H1 (cell line): Measurements from ENCODE around the gene SPAG4. TPM values are rescaled to one million over a fixed set of nuclear protein-coding genes. Genes with fewer than 3 reads are reported as not detected.

Source experiments
- CTCF ChIA-PET: fragments of 300-600 bp; sonication (Branson Sonifier 250); formaldehyde crosslinking; loops from one replicate; lab custom pipeline; 2021; ENCODE audit not compliant: partially characterized antibody; lab: Charles Lee
- POLR2A ChIA-PET: fragments of 300-600 bp; sonication (Branson Sonifier 250); formaldehyde crosslinking; loops from one replicate; lab custom pipeline; 2021; ENCODE audit warnings: inconsistent platforms; ENCODE audit not compliant: partially characterized antibody; lab: Charles Lee
- DNase-seq, 2 experiments: peaks; one replicate each; pipeline versions ENCODE4 v3.0.0 to v3.0.0-alpha.2; 2010 to 2022; ENCODE audit warnings: low spot score in 2 of 2, low read depth in 1 of 2, mixed read lengths in 1 of 2
- FAIRE-seq: peaks from 2 replicates; lab custom pipeline; 2011; peaks lifted over from hg19 to GRCh38; lab: Jason Lieb, UNC
- H2AFZ ChIP-seq: 2 replicates; pipeline ENCODE4 v1.8.1; 2012; ENCODE audit warnings: low read length, inconsistent platforms
- H2AK5ac ChIP-seq: 2 replicates; pipeline ENCODE4 v1.6.1; 2013; ENCODE audit warnings: low read depth, low read length
- H2BK120ac ChIP-seq: replicated peaks from 2 replicates; pipeline ENCODE3; 2013; ENCODE audit warnings: low read depth, low read length, inconsistent platforms
- H2BK12ac ChIP-seq: 2 replicates; pipeline ENCODE4 v1.6.1; 2013; ENCODE audit warnings: low read depth, low read length
- H2BK15ac ChIP-seq: 2 replicates; pipeline ENCODE4 v1.6.1; 2013; ENCODE audit warnings: low read length
- H2BK20ac ChIP-seq: 2 replicates; pipeline ENCODE4 v1.6.1; 2013; ENCODE audit warnings: low read length
- H2BK5ac ChIP-seq: 2 replicates; pipeline ENCODE4 v1.6.1; 2013; ENCODE audit warnings: low read depth, low read length
- H3K14ac ChIP-seq: 2 replicates; pipeline ENCODE4 v1.6.1; 2013; ENCODE audit warnings: inconsistent platforms; ENCODE audit not compliant: insufficient read length
- H3K18ac ChIP-seq: 2 replicates; pipeline ENCODE4 v1.6.1; 2013; ENCODE audit warnings: low read length; ENCODE audit errors: extremely low read depth
- H3K23ac ChIP-seq: 2 replicates; pipeline ENCODE4 v1.6.1; 2013; ENCODE audit warnings: inconsistent platforms; ENCODE audit not compliant: insufficient read length
- H3K23me2 ChIP-seq: 2 replicates; pipeline ENCODE4 v1.6.1; 2013; ENCODE audit warnings: low read depth, low read length
- H3K27ac ChIP-seq: 2 replicates; pipeline ENCODE4 v1.6.1; 2011; ENCODE audit warnings: low read depth, low read length, inconsistent platforms
- H3K27me3 ChIP-seq, 4 experiments: replicated peaks in 1 of 4; 1 replicate in 1 of 4; 2 replicates in 3 of 4; pipeline versions ENCODE4 v1.6.1 to v1.8.1; 2011 to 2013; ENCODE audit warnings: low read length in 3 of 4, mild to moderate bottlenecking in 3 of 4, inconsistent platforms in 2 of 4, mixed read lengths in 2 of 4, moderate library complexity in 1 of 4; ENCODE audit not compliant: control insufficient read depth in 3 of 4, insufficient read depth in 3 of 4; ENCODE audit errors: extremely low read depth in 1 of 4
- H3K36me3 ChIP-seq, 4 experiments: 2 replicates each; pipeline versions ENCODE4 v1.6.1 to v1.8.1; 2011 to 2013; ENCODE audit warnings: mild to moderate bottlenecking in 4 of 4, low read length in 3 of 4, moderate library complexity in 2 of 4, control low read depth in 1 of 4, inconsistent platforms in 1 of 4; ENCODE audit not compliant: insufficient read depth in 4 of 4, control insufficient read depth in 2 of 4
- H3K4ac ChIP-seq: replicated peaks from 2 replicates; pipeline ENCODE3; 2013; ENCODE audit warnings: low read length, low read depth, mixed read lengths, inconsistent platforms; ENCODE audit not compliant: insufficient read length
- H3K4me1 ChIP-seq, 4 experiments: replicated peaks in 1 of 4; 1 replicate in 1 of 4; 2 replicates in 3 of 4; pipeline versions ENCODE4 v1.6.1 to v1.8.1; 2011 to 2013; ENCODE audit warnings: low read length in 3 of 4, inconsistent platforms in 2 of 4, mixed read lengths in 1 of 4; ENCODE audit not compliant: insufficient read depth in 4 of 4, control insufficient read depth in 3 of 4
- H3K4me2 ChIP-seq, 2 experiments: 2 replicates each; pipeline versions ENCODE4 v1.6.1 to v1.8.1; 2011 to 2013; ENCODE audit warnings: low read depth in 2 of 2, low read length in 2 of 2, control low read depth in 1 of 2, inconsistent platforms in 1 of 2, mild to moderate bottlenecking in 1 of 2; ENCODE audit not compliant: insufficient read depth in 1 of 2
- H3K4me3 ChIP-seq, 4 experiments: fragments of 200-600, 300-600 bp in 1 of 4; sonication (generic), shearing (Covaris generic), sonication (Bioruptor Twin) in 1 of 4; 2 replicates each; pipeline versions ENCODE4 v1.5.1 to v1.8.1; 2011 to 2016; ENCODE audit warnings: low read length in 4 of 4, low read depth in 3 of 4, control low read depth in 2 of 4, inconsistent platforms in 2 of 4, mild to moderate bottlenecking in 2 of 4, mixed read lengths in 1 of 4, moderate library complexity in 1 of 4; ENCODE audit not compliant: insufficient read depth in 2 of 4; ENCODE audit errors: extremely low read depth in 1 of 4
- H3K56ac ChIP-seq: replicated peaks from 2 replicates; pipeline ENCODE3; 2013; ENCODE audit warnings: low read depth, mild to moderate bottlenecking, mixed read lengths, low read length, inconsistent platforms; ENCODE audit not compliant: insufficient read length
- H3K79me1 ChIP-seq: 2 replicates; pipeline ENCODE4 v1.6.1; 2013; ENCODE audit warnings: low read depth, low read length, control low read depth
- H3K79me2 ChIP-seq, 2 experiments: 2 replicates each; pipeline versions ENCODE4 v1.6.1 to v1.8.1; 2012 to 2013; ENCODE audit warnings: low read length in 2 of 2, mild to moderate bottlenecking in 2 of 2, inconsistent platforms in 1 of 2; ENCODE audit not compliant: insufficient read depth in 2 of 2, control insufficient read depth in 1 of 2
- H3K9ac ChIP-seq, 4 experiments: replicated peaks in 1 of 4; 1 replicate in 1 of 4; 2 replicates in 3 of 4; pipeline versions ENCODE4 v1.6.1 to v1.8.1; 2011 to 2013; ENCODE audit warnings: low read depth in 3 of 4, low read length in 3 of 4, control low read depth in 2 of 4, mild to moderate bottlenecking in 2 of 4, moderate library complexity in 2 of 4, inconsistent platforms in 1 of 4; ENCODE audit errors: extremely low read depth in 1 of 4
- H3K9me3 ChIP-seq, 2 experiments: 2 replicates each; pipeline versions ENCODE4 v1.6.1 to v1.8.1; 2012 to 2013; ENCODE audit warnings: mild to moderate bottlenecking in 2 of 2, moderate library complexity in 2 of 2, control low read depth in 1 of 2, inconsistent platforms in 1 of 2, low read depth in 1 of 2, low read length in 1 of 2, mixed read lengths in 1 of 2; ENCODE audit not compliant: insufficient read depth in 2 of 2
- H4K20me1 ChIP-seq, 2 experiments: replicated peaks in 1 of 2; 2 replicates each; pipeline versions ENCODE3 to v1.8.1; 2011 to 2013; ENCODE audit warnings: inconsistent platforms in 2 of 2, low read length in 2 of 2, mild to moderate bottlenecking in 1 of 2; ENCODE audit not compliant: insufficient read depth in 2 of 2, control insufficient read depth in 1 of 2
- H4K5ac ChIP-seq: 2 replicates; pipeline ENCODE4 v1.6.1; 2013; ENCODE audit warnings: low read length, low read depth, mixed read lengths, inconsistent platforms; ENCODE audit not compliant: insufficient read length
- H4K8ac ChIP-seq: 2 replicates; pipeline ENCODE4 v1.8.0; 2013; ENCODE audit warnings: mild to moderate bottlenecking, moderate library complexity, low read length, inconsistent platforms; ENCODE audit not compliant: insufficient read depth; ENCODE audit errors: extremely low read depth
- H4K91ac ChIP-seq: replicated peaks from 2 replicates; pipeline ENCODE3; 2013; ENCODE audit warnings: low read length, mixed read lengths, inconsistent platforms; ENCODE audit not compliant: insufficient read length
- ASH2L ChIP-seq: fragments of 200-600, 300-600 bp; sonication (generic); IDR thresholded peaks from one replicate; pipeline ENCODE4 v1.7.1; 2017; ENCODE audit warnings: low read length
- FOSL1 ChIP-seq: IDR thresholded peaks from 2 replicates; pipeline ENCODE4 v1.6.1; 2011; ENCODE audit warnings: mild to moderate bottlenecking, low read depth, low read length, moderate library complexity; ENCODE audit not compliant: insufficient read depth
- MAFK ChIP-seq: IDR thresholded peaks from 2 replicates; pipeline ENCODE4 v1.6.1; 2012; ENCODE audit warnings: low read depth, mild to moderate bottlenecking, improper control_type of control experiment, low read length
- NRF1 ChIP-seq: IDR thresholded peaks from 2 replicates; pipeline ENCODE4 v1.6.1; 2011; ENCODE audit warnings: mild to moderate bottlenecking, low read depth, low read length, improper control_type of control experiment
- SIN3A ChIP-seq, 2 experiments: IDR thresholded peaks in 1 of 2; conservative IDR thresholded peaks in 1 of 2; 2 replicates each; pipeline ENCODE4 v1.6.1; 2011 to 2012; ENCODE audit warnings: low read length in 2 of 2, improper control_type of control experiment in 1 of 2, low read depth in 1 of 2, mild to moderate bottlenecking in 1 of 2
- WGBS, 2 experiments: shearing (Covaris generic) in 1 of 2; methylation state at CpG; one replicate each; pipeline versions ENCODE4 v1.1.6 to v1.1.7; 2013 to 2015; ENCODE audit warnings: low lambda C conversion rate in 2 of 2, mixed read lengths in 2 of 2, inconsistent platforms in 1 of 2, low coverage in 1 of 2, missing lambda C conversion rate in 1 of 2; ENCODE audit not compliant: insufficient replicate concordance in 2 of 2, insufficient coverage in 1 of 2, insufficient read length in 1 of 2; ENCODE audit errors: extremely low coverage in 1 of 2, missing lambda C conversion rate in 1 of 2; 5-methylcytosine and 5-hydroxymethylcytosine counted together
- polyA plus RNA-seq, 7 experiments: library from polyadenylated mRNA; depleted of rRNA in 3 of 7; stranded (reverse) in 5 of 7; unstranded in 2 of 7; fragments of >200 nt in 5 of 7; fragments of 200-250 nt in 2 of 7; gene quantifications; 1 replicate in 5 of 7; 2 replicates in 1 of 7; 4 replicates in 1 of 7; pipeline versions ENCODE4 v1.2.1 to v1.2.3, GENCODE V29; 2011 to 2013; ENCODE audit warnings: missing spikeins in 2 of 7, mixed read lengths in 2 of 7
- total RNA-seq: library from RNA; stranded (reverse); fragmentation: NEBNext Ultra II Directional; extraction: Animal tissue kit (Norgen Biotek cat#: 25700); gene quantifications from 2 replicates; pipeline ENCODE4 v1.2.1, GENCODE V29; 2021

The SPAG4 gene
- total and polyA plus RNA-seq, 2 of the 8 experiments (the other 6 are each of a cell fraction or from before 2014, with no cell fraction given): 2.4 to 6.0 TPM

- no peak overlapping the region for H2BK5ac ChIP-seq
- H2BK120ac ChIP-seq: no peak overlapping the region
- no peaks in the 10 kb centered on the region for H3K79me1 ChIP-seq
- H3K4me1 ChIP-seq: no peaks in the 10 kb centered on the region
- DNase-seq: no peak
- H3K4ac ChIP-seq: no peak overlapping the region
- H3K23ac ChIP-seq: no peak overlapping the region
- no peak overlapping the region for H3K14ac ChIP-seq
- FAIRE-seq: no peak
- H3K56ac ChIP-seq: no peak overlapping the region
- ChIA-PET POLR2A (interaction anchor here (0.6 to 1.0 kb wide), 2 partner anchors 73 to 150 kb away, joined by 3 read pairs; partner anchors contain the start of gene RBM39), CTCF (interaction anchor here (0.6 to 2.1 kb wide), 5 partner anchors 11 to 1325 kb away, joined by 3 to 10 read pairs (median 4); no protein-coding TSS in a partner anchor)
- H3K79me2 ChIP-seq: no peaks in the 10 kb centered on the region
- no peak overlapping the region for H4K91ac ChIP-seq
- H4K5ac ChIP-seq: no peak overlapping the region
- H2AFZ ChIP-seq: no peak overlapping the region
- H3K9ac ChIP-seq: no peak overlapping the region
- no peak overlapping the region for H4K8ac ChIP-seq
- peaks cover 0 to 1% of the 10 kb centered on the region in 2 experiments for H4K20me1 ChIP-seq
- H2BK15ac ChIP-seq: no peak overlapping the region
- no peak overlapping the region for H2AK5ac ChIP-seq
- H3K23me2 ChIP-seq: no peaks in the 10 kb centered on the region
- WGBS, 2 experiments: 45% methylated on average over 2 of the region's 2 CpGs; no CpG with 5 or more reads in 1 of the 2 experiments
- H2BK12ac ChIP-seq: no peak overlapping the region
- no peak overlapping the region for H3K27ac ChIP-seq
- no peaks in the 10 kb centered on the region for H3K36me3 ChIP-seq
- no peak overlapping the region for H3K4me3 ChIP-seq
- H3K9me3 ChIP-seq: no peaks in the 10 kb centered on the region
- H3K18ac ChIP-seq: no peak overlapping the region
- TF ChIP-seq MAFK (no peak), ASH2L (no peak), NRF1 (no peak), SIN3A (conservative IDR thresholded peaks at IDR 0.05 in 1 of 2, IDR thresholded peaks at IDR 0.05 in 1 of 2; ENCODE audit: low read depth in 1 of 2, low read length in 2 of 2) (no peak), FOSL1 (no peak)
- H3K4me2 ChIP-seq: no peak overlapping the region
- no peaks in the 10 kb centered on the region for H3K27me3 ChIP-seq
- H2BK20ac ChIP-seq: no peak overlapping the region
Observed at GRCh38 chr20:35592339-35592974, 23.2 kb upstream of the SPAG4 start.
